ENCODE data around the gene AMMECR1L.

AMMECR1L gene

DNA sequence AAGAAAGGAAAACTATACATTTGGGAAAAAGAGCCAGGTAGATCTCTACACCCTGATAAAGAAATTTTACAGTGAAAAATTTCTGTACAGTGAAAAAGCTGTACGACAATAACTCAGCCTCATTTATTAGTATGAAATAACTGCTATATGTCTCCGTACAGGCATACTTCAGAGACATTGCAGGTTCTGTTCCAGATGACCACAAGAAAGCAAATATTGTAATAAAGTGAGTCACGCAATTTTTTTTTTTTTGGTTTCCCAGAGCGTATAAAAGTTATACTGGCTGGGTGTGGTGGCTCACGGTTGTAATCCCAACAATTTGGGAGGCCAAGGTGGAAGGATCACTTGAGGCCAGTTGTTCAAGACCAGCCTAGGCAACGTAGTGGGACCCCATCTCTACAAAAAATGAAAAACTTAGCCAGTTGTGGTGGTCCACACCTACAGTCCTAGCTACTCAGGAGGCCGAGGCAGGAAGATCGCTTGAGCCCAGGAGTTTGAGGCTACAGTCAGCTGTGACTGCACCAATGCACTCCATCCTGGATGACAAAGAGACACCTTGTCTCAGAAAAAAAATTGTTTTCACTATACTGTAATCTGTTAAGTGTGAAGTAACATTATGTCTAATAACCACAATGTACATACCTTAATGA lies 28.2 kb upstream of the AMMECR1L start:
- H3K4me3 ChIP-seq (ENCODE audit: low read length, poor library complexity, severe bottlenecking) = no peak overlapping the region
- H3K79me2 ChIP-seq (ENCODE audit: insufficient read depth, low read length) = no peaks in the 10 kb centered on the region
- TF ChIP-seq, protein P1, sequence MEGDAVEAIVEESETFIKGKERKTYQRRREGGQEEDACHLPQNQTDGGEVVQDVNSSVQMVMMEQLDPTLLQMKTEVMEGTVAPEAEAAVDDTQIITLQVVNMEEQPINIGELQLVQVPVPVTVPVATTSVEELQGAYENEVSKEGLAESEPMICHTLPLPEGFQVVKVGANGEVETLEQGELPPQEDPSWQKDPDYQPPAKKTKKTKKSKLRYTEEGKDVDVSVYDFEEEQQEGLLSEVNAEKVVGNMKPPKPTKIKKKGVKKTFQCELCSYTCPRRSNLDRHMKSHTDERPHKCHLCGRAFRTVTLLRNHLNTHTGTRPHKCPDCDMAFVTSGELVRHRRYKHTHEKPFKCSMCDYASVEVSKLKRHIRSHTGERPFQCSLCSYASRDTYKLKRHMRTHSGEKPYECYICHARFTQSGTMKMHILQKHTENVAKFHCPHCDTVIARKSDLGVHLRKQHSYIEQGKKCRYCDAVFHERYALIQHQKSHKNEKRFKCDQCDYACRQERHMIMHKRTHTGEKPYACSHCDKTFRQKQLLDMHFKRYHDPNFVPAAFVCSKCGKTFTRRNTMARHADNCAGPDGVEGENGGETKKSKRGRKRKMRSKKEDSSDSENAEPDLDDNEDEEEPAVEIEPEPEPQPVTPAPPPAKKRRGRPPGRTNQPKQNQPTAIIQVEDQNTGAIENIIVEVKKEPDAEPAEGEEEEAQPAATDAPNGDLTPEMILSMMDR (conservative IDR thresholded peaks at IDR 0.05; ENCODE audit: low read length) = no peak
- no peak for TF ChIP-seq EZH2phosphoT487 (IDR thresholded peaks at IDR 0.05; ENCODE audit: borderline replicate concordance)
- H3K9me3 ChIP-seq (ENCODE audit: insufficient read depth, low read depth, low read length) = no peaks in the 10 kb centered on the region
- H3K9me2 ChIP-seq (replicated peaks; ENCODE audit: low read depth, low read length) = no peaks in the 10 kb centered on the region
- H3K4me2 ChIP-seq (ENCODE audit: low read depth, low read length, poor library complexity, severe bottlenecking) = no peak overlapping the region
- H3K36me3 ChIP-seq (ENCODE audit: insufficient read depth, low read length) = no peaks in the 10 kb centered on the region
- H3F3A ChIP-seq (ENCODE audit: low read depth) = no peaks in the 10 kb centered on the region
- no peaks in the 10 kb centered on the region for H3K4me1 ChIP-seq (ENCODE audit: insufficient read depth, low read length, poor library complexity, severe bottlenecking)
- no peak overlapping the region for H2AFZ ChIP-seq (ENCODE audit: low read length)
- no peaks in the 10 kb centered on the region for H4K20me1 ChIP-seq (ENCODE audit: insufficient read depth, low read length, poor library complexity, severe bottlenecking)
- no peak overlapping the region for H3K9ac ChIP-seq (ENCODE audit: low read depth, low read length, poor library complexity, severe bottlenecking)
- H3K27me3 ChIP-seq (ENCODE audit: insufficient read depth, low read length, poor library complexity, severe bottlenecking) = no peaks in the 10 kb centered on the region

DNA sequence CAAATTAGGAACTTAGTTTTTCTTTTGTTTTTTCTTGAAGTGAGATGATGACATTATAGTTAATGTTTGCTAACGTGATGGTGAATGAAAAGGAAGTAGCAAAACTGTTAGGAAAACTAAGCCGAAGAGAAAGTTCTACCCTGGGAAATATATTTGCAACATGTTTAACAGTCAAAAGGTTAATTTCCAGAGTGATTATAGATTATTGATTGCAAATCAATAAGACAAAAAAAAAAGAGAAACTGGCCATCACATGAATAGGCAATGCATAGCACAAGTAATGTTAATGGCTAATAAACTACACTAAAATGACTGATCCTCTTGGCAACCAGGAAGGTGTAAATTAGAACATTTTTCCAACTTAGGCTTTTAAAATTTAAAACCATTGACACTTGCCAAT lies 26.0 kb upstream of the AMMECR1L start:
- no peak overlapping the region for H3K4me3 ChIP-seq (ENCODE audit: low read length, poor library complexity, severe bottlenecking)
- no peaks in the 10 kb centered on the region for H3K79me2 ChIP-seq (ENCODE audit: insufficient read depth, low read length)
- no peaks in the 10 kb centered on the region for H3K4me1 ChIP-seq (ENCODE audit: insufficient read depth, low read length, poor library complexity, severe bottlenecking)
- H3K4me2 ChIP-seq (ENCODE audit: low read depth, low read length, poor library complexity, severe bottlenecking) = no peak overlapping the region
- no peaks in the 10 kb centered on the region for H3K27me3 ChIP-seq (ENCODE audit: insufficient read depth, low read length, poor library complexity, severe bottlenecking)
- H4K20me1 ChIP-seq (ENCODE audit: insufficient read depth, low read length, poor library complexity, severe bottlenecking) = no peaks in the 10 kb centered on the region
- no peaks in the 10 kb centered on the region for H3K9me2 ChIP-seq (replicated peaks; ENCODE audit: low read depth, low read length)
- no peaks in the 10 kb centered on the region for H3K36me3 ChIP-seq (ENCODE audit: insufficient read depth, low read length)
- H3F3A ChIP-seq (ENCODE audit: low read depth) = no peaks in the 10 kb centered on the region
- no peak overlapping the region for H2AFZ ChIP-seq (ENCODE audit: low read length)
- H3K9ac ChIP-seq (ENCODE audit: low read depth, low read length, poor library complexity, severe bottlenecking) = no peak overlapping the region
- no peak for TF ChIP-seq EZH2phosphoT487 (IDR thresholded peaks at IDR 0.05; ENCODE audit: borderline replicate concordance)
- TF ChIP-seq, protein P1 (conservative IDR thresholded peaks at IDR 0.05; ENCODE audit: low read length) = no peak
- H3K9me3 ChIP-seq (ENCODE audit: insufficient read depth, low read depth, low read length) = no peaks in the 10 kb centered on the region

DNA sequence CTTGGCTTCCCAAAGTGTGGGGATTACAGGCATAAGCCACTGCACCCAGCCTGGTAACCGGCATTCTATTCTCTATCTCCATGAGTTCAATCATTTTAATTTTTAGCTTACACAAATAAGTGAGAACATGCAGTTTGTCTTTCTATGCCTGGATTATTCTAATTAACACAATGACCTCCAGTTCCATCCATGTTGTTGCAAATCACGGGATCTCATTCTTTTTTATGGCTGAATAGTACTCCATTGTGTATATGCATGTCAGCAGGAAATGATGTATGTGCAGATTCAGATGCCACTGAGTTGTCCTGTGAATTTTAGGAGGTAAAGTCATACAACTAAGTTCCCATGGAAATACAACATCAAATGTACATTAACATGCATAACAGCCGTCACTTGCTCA lies 24.7 kb upstream of the AMMECR1L start:
- H3K36me3 ChIP-seq (ENCODE audit: insufficient read depth, low read length) = no peaks in the 10 kb centered on the region
- no peak overlapping the region for H3K9ac ChIP-seq (ENCODE audit: low read depth, low read length, poor library complexity, severe bottlenecking)
- H2AFZ ChIP-seq (ENCODE audit: low read length) = no peak overlapping the region
- no peaks in the 10 kb centered on the region for H3K79me2 ChIP-seq (ENCODE audit: insufficient read depth, low read length)
- no peaks in the 10 kb centered on the region for H3K9me3 ChIP-seq (ENCODE audit: insufficient read depth, low read depth, low read length)
- no peaks in the 10 kb centered on the region for H3F3A ChIP-seq (ENCODE audit: low read depth)
- TF ChIP-seq EZH2phosphoT487 (IDR thresholded peaks at IDR 0.05; ENCODE audit: borderline replicate concordance) = no peak
- TF ChIP-seq, protein P1 (conservative IDR thresholded peaks at IDR 0.05; ENCODE audit: low read length) = no peak
- no peaks in the 10 kb centered on the region for H3K9me2 ChIP-seq (replicated peaks; ENCODE audit: low read depth, low read length)
- no peaks in the 10 kb centered on the region for H3K27me3 ChIP-seq (ENCODE audit: insufficient read depth, low read length, poor library complexity, severe bottlenecking)
- no peaks in the 10 kb centered on the region for H4K20me1 ChIP-seq (ENCODE audit: insufficient read depth, low read length, poor library complexity, severe bottlenecking)
- no peaks in the 10 kb centered on the region for H3K4me1 ChIP-seq (ENCODE audit: insufficient read depth, low read length, poor library complexity, severe bottlenecking)
- H3K4me2 ChIP-seq (ENCODE audit: low read depth, low read length, poor library complexity, severe bottlenecking) = no peak overlapping the region
- no peak overlapping the region for H3K4me3 ChIP-seq (ENCODE audit: low read length, poor library complexity, severe bottlenecking)
